ENCODE results near the gene TRMT10A. TPM values are rescaled to one million over a fixed set of nuclear protein-coding genes. Genes with fewer than 3 reads are reported as not detected.

The TRMT10A gene
- total RNA-seq, 1 experiment from 2014 or later, result 12.1 TPM

DNA sequence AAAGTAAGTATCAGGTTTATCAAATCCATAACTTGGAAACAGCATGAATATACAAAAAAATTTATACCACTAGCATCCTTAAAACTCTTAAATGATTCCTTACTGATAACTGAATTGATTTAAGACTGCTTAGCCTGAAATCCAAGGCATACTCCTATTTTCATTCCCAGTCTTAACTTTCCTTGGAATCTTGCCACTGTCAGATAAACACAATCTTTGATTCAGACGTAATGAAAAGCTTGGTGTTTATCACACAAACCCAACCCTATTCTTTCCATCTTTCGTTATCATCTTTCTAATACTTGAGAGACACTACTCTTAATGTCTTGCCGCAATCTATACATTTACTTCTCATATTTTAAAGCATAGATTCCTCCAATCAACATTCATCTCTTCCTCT is 33.9 kb downstream of the TRMT10A start:
- Histone ChIP-seq H3K4me3 (no peak overlapping the region), H3K27ac (no peak overlapping the region), H3K36me3 (no peaks in the 10 kb centered on the region), H3K9me3 (replicated peaks) (no peaks in the 10 kb centered on the region), H3K27me3 (replicated peaks) (no peaks in the 10 kb centered on the region), H3K4me1 (replicated peaks) (no peaks in the 10 kb centered on the region)
- DNase-seq (ENCODE audit: low read depth in 1 of 2, low spot score in 2 of 2), result no peak

DNA sequence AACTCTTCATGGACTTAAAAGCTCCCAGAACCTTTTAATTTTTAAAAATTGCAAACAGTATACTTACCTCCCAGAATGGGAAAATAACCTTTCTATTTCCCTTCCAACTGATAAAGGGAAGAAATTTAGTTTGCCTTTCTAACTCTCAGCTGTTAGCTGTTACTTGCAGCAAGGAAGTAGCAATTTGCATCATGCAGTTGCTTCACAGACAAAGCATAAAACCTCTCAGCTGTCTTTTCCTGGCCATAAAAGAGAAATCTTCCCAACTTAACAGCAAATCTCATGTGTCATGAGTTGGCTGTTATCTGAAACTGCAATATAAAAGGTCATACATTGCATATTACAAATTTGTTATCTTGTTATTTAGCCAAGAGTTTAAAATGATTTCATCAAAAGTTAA is 34.6 kb downstream of the TRMT10A start:
- Histone ChIP-seq H3K4me3 (no peak overlapping the region), H3K4me1 (replicated peaks) (no peaks in the 10 kb centered on the region), H3K36me3 (no peaks in the 10 kb centered on the region), H3K27me3 (replicated peaks) (no peaks in the 10 kb centered on the region), H3K27ac (no peak overlapping the region), H3K9me3 (replicated peaks) (no peaks in the 10 kb centered on the region)
- DNase-seq (ENCODE audit: low read depth in 1 of 2, low spot score in 2 of 2), result no peak

- H3K9me3 ChIP-seq (replicated peaks), result no peaks in the 10 kb centered on the region
Observed at GRCh38 chr4:99518601-99519295, 45.1 kb downstream of the TRMT10A start.

DNA sequence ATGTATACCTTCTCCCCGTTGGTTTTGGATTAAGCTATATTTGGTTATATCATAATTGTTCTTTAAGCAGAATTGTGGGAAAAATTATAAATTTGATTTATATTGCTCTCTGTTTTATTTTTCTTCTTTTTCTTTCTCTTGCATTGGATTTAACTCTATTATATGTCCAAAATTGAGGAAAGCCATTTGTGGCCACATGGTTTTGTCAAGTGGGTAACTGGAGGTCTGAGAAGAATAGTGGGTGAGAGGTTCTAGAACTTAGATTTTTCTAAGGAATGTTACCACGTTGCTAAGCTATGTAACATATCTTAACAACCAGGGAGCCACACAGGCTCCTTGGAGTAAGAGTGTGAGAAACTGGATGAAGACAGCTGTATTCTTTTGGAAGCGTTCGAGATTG is 53.1 kb downstream of the TRMT10A start, which contains the start of gene C4orf17:
Gene C4orf17, plus strand, starts transcription at position 301 of the 400 bp plus-strand sequence. CDS start 2,061 bp downstream, outside the sequence.
- no peak for DNase-seq (ENCODE audit: low read depth in 1 of 2, low spot score in 2 of 2)

More at GRCh38 chr4:99518601-99519295, 45.1 kb downstream of the TRMT10A start:
- no peak for DNase-seq (ENCODE audit: low read depth in 1 of 2, low spot score in 2 of 2)
- Histone ChIP-seq H3K4me1 (replicated peaks) (no peaks in the 10 kb centered on the region), H3K4me3 (no peak overlapping the region), H3K36me3 (no peaks in the 10 kb centered on the region), H3K27me3 (replicated peaks) (peaks cover 6% of the 10 kb centered on the region; the same call in 1 of the 2 replicates), H3K27ac (no peak overlapping the region)

GRCh38 chr4:99507762-99508161 is 56.1 kb downstream of the TRMT10A start:
- H3K4me1 ChIP-seq (replicated peaks), result no peaks in the 10 kb centered on the region
- no peak overlapping the region for H3K4me3 ChIP-seq
- no peaks in the 10 kb centered on the region for H3K9me3 ChIP-seq (replicated peaks)
- no peaks in the 10 kb centered on the region; the same call in 1 of the 2 replicates for H3K27me3 ChIP-seq (replicated peaks)
- DNase-seq (ENCODE audit: low read depth in 1 of 2, low spot score in 2 of 2), result no peak
- H3K36me3 ChIP-seq, result no peaks in the 10 kb centered on the region
- H3K27ac ChIP-seq, result no peak overlapping the region

More for the DNA sequence above, 53.1 kb downstream of the TRMT10A start, which contains the start of gene C4orf17:
- Histone ChIP-seq H3K36me3 (no peaks in the 10 kb centered on the region), H3K9me3 (replicated peaks) (no peaks in the 10 kb centered on the region), H3K4me1 (replicated peaks) (no peaks in the 10 kb centered on the region), H3K27ac (no peak within 1 kb of the TSS), H3K27me3 (replicated peaks) (peaks cover 6% of the 10 kb centered on the region; the same call in 1 of the 2 replicates), H3K4me3 (no peak within 1 kb of the TSS)

DNA sequence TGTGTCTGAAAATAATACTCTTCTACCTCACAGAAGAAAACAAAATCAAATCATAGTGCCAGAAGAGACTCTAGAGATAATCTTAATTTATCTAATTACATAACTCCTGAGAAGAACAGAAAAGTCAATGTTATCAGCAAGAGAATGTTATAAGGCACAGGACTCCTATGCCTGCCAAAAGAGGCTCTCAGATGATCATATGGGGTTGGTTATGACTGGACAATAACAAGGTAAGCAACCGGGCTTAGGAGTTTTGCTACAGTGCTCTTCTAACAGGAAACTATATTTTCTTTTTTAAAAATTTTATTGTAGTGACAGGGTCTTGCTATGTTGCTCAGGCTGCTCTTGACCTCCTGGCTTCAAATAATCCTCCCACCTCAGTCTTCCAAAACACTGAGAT is 56.5 kb downstream of the TRMT10A start:
- no peaks in the 10 kb centered on the region for H3K36me3 ChIP-seq
- no peak overlapping the region for H3K27ac ChIP-seq
- no peaks in the 10 kb centered on the region; the same call in 1 of the 2 replicates for H3K27me3 ChIP-seq (replicated peaks)
- H3K9me3 ChIP-seq (replicated peaks), result no peaks in the 10 kb centered on the region
- no peak for DNase-seq (ENCODE audit: low read depth in 1 of 2, low spot score in 2 of 2)
- H3K4me3 ChIP-seq, result no peak overlapping the region
- no peaks in the 10 kb centered on the region for H3K4me1 ChIP-seq (replicated peaks)

GRCh38 chr4:99506781-99507180 is 57.1 kb downstream of the TRMT10A start:
- no peaks in the 10 kb centered on the region for H3K9me3 ChIP-seq (replicated peaks)
- DNase-seq (ENCODE audit: low read depth in 1 of 2, low spot score in 2 of 2), result no peak
- H3K36me3 ChIP-seq, result no peaks in the 10 kb centered on the region
- no peaks in the 10 kb centered on the region for H3K4me1 ChIP-seq (replicated peaks)
- no peaks in the 10 kb centered on the region; the same call in 1 of the 2 replicates for H3K27me3 ChIP-seq (replicated peaks)
- no peak overlapping the region for H3K4me3 ChIP-seq
- no peak overlapping the region for H3K27ac ChIP-seq

GRCh38 chr4:99504804-99505502 is 58.9 kb downstream of the TRMT10A start:
- H3K27ac ChIP-seq, result no peak overlapping the region
- H3K4me3 ChIP-seq, result no peak overlapping the region
- no peaks in the 10 kb centered on the region for H3K4me1 ChIP-seq (replicated peaks)
- H3K9me3 ChIP-seq (replicated peaks), result no peaks in the 10 kb centered on the region
- H3K36me3 ChIP-seq, result no peaks in the 10 kb centered on the region
- H3K27me3 ChIP-seq (replicated peaks), result no peaks in the 10 kb centered on the region; the same call in 1 of the 2 replicates
- no peak for DNase-seq (ENCODE audit: low read depth in 1 of 2, low spot score in 2 of 2)

Other genes with a start within 250 kb of the TRMT10A start
- not detected in 2 replicates for gene ADH1B, start 242.6 kb downstream of the TRMT10A start, total RNA-seq (2014; rRNA removed; shearing (Covaris generic))
- not detected in 2 replicates for gene ADH1C, start 211.3 kb downstream of the TRMT10A start, total RNA-seq (2014; rRNA removed; shearing (Covaris generic))
- not detected in 2 replicates for gene ADH7, start 128.7 kb downstream of the TRMT10A start, total RNA-seq (2014; rRNA removed; shearing (Covaris generic))
- gene C4orf17, start 53.0 kb downstream of the TRMT10A start, total RNA-seq (2014; rRNA removed; shearing (Covaris generic)), result not detected in 2 replicates
- 0.11 TPM in 1 of 2 replicates, not detected in the other for gene MTTP, start 10.8 kb upstream of the TRMT10A start, total RNA-seq (2014; rRNA removed; shearing (Covaris generic))
- gene C4orf54, start 93.8 kb upstream of the TRMT10A start, total RNA-seq (2014; rRNA removed; shearing (Covaris generic)), result 0.25 and 0.63 TPM in 2 replicates